Measurements from ENCODE around the gene TEX11.

GRCh38 chrX:70720721-70721120, 187.8 kb downstream of the TEX11 start:
- TF ChIP-seq CTCF (IDR thresholded peaks at IDR 0.05) (no peak), POLR2A (IDR thresholded peaks at IDR 0.05) (no peak)
